Activated CD8-positive, alpha-beta memory T cell treated with anti-CD3 and anti-CD28 coated beads, Interleukin-2, amount 50 U/mL, for 24 hours (primary cell): ENCODE data around the gene PRKAG2.

ENCODE experiments used
- DNase-seq: peaks from one replicate; pipeline ENCODE4 v3.0.0-alpha.2; 2020; ENCODE audit errors: extremely low read depth

PRKAG2 gene

DNA sequence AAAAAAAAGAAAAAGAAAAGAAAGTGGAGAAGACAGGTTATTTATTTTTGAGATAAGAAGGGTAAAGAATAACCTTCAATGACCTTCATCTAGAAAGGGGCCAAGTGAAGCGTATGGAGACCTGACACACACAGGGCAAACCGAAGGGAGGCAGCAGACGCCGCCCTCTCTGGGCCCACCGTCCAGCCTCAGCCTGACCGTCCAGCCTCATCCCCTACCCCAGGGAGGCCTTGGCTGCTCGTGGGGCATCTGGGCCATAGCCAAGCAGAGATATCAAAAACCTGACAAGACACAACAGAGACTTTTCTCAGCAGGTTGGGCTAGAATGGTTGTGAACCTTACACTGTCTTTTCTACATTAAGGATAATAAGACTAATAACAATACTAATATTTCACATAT lies 10.9 kb downstream of the PRKAG2 start:
- DNase-seq: no peak

DNA sequence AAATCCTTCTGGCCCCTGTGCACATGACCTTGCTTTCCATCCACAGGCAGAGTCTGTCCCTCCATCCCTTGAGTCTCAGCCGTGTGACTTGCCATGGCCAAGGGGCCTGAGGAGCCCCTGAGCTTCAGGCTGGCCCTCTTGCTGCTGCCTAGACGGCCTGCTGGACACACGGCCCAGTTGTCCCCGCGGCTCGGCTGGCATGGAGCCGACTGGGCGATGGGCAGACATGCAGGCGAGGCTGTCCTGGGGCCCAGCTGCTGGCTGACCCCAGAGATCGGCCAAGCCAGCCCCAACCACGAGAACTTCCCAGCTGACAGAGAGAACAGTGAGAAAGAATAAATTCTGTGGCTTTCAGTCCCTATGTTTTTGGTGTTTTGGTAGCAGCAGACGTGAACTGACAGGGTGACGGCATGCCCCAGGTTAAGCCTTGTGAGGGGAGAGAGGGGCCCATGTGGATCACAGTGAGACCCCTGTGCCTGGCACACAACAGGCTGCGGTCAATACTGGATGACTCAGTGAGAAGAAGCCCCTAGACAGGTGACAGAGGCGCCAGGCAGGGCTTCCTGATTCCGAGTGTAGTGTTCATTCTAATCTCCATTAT lies 11.7 kb downstream of the PRKAG2 start:
- no peak for DNase-seq

DNA sequence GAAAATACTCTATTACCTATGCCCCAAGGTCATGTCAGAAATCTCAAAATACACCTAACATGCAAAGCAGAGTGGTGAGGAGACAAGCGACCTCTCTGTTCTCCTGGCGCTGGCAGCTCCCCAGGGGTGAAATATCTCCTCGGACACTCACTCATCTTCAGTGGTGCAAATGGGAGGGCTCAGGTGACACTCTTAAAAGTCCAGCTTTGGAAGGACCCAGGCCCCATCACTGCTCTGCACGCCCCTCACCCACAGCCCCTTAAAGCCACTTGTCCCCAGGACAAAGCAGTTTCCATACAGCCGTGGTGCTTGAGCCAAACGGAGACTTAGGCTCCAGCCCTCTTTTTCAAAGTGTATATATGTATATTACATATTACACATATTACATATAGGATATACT lies 12.4 kb downstream of the PRKAG2 start:
- DNase-seq: no peak

DNA sequence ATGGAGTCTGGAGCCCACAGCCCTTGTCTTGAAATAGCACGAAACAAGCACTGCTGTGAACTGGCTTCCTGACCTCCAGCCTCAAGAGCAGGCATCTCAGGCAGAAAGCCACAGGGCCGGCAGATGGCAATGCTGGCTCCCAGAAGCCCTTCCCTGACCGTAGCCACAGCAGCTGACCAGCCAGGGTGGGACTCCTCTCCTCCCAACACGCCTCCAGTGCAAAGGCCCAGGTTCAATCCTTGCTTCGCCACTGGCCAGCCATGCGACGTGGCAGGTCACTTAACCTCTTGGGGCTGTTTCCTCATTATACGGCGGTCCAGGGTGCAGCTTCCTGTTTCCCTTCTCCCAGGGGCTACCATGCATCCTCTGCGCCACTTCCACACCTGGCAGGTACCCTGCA lies 12.8 kb downstream of the PRKAG2 start:
- DNase-seq: no peak

DNA sequence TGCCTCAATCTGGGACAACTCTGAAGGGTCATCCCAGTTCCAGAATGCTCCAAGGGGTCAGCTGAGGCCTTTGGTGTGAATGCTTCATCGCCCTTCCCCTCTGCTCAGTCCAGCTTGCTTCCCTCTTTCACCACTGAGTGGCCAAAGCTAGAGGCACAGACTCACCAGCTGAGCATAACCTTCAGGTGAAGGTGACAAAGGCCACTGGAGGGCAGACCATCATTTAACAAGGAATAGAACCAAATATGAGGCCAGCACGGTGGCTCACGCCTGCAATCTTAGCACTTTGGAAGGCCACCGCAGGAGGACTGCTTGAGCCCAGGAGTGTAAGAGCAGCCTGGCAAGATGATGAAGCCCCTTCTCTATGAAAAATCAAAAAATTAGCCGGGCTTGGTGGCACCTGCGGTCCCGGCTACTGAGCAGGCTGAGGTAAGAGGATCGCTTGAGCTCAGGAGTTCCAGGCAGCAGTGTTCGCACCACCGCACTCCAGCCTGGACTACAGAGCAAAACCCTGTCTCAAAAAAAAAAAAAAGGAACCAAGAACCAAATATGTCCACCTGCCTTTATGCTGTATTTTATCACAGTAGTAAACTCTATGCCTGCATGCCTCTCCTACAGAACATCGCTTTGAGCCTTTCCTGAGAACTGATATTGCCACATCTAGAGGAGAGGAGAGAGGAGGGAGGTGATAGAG lies 13.4 kb downstream of the PRKAG2 start:
- DNase-seq: no peak

DNA sequence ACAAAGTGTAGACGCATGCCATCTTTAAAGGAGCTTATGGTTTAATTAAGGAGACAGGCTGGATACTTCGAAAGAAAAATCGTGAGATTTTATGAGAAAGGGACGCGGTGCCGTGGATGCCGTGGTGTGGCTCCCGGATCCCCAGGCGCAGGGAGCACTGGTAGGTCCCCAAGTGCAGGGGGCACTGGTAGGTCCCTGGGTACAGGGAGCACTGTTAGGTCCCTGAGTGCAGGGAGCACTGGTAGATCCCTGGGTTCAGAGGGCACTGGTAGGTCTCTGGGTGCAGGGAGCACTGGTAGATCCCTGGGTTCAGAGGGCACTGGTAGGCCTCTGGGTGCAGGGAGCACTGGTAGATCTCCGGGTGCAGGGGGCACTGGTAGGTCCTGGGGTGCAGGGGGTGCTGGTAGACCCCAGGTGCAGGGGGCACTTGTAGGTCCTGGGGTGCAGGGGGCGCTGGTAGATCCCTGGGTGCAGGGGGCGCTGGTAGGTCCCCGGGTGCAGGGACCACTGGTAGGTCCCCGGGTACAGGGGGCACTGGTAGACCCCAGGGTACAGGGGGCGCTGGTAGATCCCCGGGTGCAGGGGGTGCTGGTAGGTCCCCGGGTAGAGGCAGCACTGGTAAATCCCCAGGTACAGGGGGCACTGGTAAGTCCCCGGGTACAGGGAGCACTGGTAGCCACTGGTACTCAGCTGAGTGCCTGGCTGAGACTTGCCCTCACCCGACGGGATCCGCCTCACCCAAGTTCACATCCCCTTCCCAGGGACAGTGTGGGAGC lies 14.1 kb downstream of the PRKAG2 start:
- DNase-seq: no peak

DNA sequence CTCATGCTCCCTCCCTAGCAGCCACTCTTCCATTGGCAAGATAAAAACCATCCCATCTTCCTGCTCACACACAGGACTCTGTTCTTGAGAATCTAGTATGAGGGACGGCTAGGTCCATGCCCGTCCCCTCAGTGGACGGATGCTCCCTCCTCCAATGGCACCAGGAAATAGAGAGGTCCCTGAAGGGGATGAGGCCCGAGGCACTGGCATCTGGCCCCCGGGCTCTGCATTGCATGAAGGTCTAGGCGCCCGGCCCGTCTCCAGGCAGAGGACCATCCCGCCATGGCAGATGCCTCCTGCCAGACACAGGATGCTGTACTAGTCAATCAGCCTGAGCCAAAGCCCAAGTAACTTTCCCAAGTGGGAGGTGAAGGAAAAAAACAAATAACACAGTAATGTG lies 15.0 kb downstream of the PRKAG2 start:
- no peak for DNase-seq

DNA sequence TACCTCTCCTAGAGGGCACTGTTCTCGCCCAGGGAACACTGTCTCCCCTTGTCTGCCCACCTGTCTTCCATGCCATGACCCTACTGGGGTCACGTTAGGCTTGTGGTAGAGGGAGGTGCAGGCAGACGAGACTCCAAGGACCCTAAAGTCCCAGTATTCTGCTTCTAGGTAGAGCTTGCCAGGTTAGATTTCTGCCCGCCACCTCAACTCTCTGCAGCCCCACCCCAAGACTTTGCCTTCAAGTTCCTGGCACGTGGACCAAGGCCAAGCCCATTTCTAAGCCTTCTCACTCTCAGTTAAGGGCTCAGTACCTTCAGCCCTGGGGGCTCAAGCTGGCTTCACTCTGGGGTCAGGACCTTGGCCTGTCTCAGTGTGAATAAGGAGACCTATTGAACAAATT lies 16.1 kb downstream of the PRKAG2 start:
- DNase-seq: no peak

DNA sequence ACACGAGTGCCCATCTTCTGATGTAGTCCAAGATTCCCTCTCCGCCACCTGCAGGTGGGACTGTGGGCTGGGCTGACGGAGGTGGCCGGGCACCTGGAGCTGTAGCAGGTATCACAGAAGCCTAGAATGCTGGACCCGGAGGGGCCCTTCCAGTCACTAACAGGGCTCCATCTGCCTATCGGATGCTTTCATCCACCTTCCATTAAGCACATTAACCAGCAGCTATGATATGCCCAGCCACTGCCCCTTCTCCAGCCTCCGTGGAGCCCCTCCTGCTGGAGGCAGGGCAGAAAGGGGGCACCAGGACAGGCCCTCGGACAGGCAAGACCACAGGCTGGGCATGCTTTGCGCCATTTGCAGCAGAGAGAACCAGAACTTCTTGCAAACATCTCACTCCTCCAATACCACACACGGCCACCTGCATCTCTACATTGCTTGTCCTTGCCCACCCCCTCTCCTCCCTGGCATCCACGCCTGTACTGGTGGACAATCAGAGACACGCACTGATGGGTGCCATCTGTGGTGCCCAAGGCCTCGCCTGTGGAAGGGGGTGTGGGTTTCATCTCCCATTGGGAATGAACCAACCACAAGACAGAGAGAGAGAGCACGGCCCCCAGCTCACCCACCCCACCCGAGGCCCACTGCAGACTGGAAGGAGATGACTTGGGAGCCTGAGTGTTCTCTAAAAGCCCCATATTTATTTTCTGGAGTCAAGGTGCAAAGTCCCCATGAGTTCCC lies 16.8 kb downstream of the PRKAG2 start:
- DNase-seq: no peak

DNA sequence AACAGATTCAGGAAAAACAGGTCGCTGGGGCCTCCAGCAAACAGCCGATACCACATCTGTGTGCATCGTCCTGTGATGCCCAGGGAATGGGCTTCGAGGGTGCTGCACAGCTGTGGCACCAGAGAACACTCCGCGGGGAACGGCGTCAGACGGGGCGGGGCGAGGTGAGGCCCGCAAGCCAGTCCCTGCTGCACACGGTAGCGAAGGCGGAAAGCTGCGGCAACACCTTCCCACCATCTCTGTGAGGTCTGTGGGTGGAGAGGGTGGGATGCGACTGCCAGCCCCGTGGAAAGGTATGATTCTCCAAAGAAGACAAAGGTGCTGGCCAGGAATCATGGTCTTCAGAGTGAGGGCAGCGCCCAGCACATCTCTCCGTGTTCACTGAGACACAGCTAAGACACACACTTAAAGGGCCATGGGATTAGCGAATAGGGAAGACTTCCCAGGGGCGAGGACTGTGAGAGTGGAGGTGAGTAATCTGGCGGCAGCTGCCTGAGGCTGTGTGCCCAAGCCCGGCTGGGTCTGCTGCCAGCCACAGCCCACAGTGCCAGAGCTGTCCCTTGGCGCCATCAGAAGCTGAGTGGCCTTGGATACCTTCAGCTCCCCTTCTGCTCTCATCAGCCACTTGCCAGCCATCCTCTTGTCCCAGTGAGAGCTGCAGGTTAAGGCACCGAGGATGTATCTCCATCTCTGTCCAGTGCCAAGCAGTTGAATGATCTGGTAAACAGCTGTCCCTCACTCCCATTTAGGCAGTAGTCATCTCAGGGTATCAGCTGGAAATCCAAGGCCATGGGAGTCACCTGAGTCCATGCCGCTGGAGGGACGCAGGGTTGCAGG lies 17.6 kb downstream of the PRKAG2 start:
- no peak for DNase-seq

DNA sequence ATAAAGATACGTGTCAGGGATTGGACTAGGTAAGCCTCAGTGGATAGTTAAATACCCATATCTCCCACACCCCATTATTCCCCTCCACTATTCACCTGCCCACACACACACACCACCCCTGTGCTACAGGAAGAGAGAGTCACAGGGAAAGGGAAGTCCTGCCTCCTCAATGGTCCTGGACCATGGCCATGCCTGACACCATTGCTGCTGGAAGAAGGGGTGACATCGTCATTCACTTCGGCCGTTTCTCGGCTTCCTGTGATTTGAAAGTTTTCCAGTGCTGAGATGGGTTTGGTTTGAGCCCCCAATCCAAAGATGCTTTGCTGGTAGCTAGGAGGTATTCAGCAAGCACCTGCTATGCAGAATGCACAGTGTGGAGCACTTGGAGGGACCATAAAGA lies 18.5 kb downstream of the PRKAG2 start:
- DNase-seq: no peak

DNA sequence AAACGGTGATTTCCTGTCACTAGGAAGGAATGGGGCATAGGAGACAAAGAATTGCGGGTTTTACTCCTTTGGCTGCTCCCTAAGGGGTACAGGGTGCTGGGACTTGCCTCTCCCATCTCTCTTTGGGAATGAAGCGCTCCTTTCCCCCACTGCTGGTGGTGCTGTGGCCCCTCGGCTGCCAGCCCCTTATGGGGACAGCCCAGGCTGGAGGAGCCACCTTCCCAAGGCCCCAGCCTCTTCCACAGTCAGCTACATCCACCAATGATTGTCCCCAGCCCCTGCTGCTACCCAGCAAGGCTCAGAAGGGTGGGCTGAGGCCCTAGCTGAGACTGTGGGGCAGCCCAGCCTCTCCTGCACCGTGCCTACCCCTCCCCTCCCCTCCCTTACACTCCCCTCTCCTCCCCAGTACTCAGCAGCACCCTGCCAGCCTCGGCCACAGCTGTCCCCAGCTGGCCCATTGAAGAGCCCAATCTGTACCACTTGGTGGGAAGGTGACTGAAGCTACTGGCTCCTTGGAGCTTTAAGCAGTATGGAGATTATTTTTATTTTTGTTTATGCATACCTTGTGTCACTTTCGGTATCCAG lies 19.0 kb downstream of the PRKAG2 start:
- no peak for DNase-seq

DNA sequence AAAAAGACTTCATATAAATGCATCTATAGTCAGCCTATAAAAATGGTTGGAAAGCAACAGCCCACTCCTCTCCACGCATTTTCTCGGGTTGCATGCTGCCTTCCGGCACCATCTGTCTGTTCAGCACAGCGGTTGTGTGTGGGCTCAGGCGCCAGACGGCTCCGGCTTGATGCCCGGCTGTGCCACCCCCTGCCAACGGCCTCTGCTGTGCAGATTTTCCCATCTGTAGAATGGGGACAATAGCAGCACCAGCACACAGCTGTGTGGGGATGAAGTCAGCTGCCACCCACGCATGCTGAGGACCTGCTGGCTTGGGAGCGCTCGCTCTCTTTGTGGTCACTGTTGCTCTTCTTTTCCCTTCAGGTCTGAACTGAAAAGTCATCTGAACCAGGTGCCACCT lies 19.5 kb downstream of the PRKAG2 start:
- DNase-seq: no peak

DNA sequence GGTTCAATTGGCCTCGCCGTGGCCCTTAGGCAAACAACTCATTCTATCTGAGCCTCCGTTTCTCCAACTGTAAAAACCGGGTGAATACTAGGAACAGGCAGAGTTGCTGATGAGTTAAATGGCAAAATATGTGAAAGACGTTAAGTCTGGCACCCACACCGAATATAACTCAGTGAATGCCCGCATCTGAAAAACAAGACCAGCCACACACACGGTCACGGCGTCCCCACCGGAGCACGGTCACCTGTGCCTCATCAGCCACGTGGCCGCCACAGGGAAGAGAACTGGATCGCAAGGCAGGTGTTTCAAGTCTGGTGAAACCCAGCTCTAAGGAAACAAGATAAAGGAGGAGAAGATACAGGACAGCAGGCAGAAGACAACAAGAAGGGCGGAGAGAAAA lies 20.4 kb downstream of the PRKAG2 start:
- no peak for DNase-seq

DNA sequence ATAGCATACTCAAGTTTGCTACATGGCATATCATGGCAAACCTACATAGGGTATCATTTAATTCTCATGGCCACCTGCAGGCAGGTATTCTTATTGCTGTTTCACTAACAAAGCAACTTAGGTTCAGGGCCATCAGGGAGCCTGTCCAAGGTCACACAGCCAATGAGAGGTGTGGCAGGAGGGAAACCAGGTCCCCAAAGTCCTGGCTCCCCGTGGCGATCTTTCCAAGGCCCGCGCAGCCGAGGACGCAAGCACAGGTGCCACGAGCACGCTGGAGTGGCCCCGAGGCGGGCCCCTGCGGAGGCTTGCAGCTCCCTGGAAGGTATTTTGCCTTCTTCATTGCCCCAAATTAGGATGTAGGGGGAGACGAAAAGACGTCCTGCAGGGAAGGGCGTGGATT lies 20.8 kb downstream of the PRKAG2 start:
- no peak for DNase-seq

DNA sequence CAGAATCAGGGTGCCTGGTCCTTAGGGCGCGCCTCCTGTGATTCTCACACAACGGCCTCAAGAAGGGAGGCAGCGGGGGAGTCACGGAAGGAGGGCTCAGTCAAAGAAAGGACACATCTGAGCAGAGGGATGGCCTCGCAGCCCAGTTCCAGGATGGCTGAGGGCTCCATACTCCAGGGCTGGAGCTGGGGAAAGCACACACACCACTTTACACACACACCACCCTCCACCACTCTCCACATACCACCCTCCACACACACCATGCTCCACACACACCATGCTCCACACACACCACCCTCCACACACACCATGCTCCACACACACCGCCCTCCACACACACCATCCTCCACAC lies 22.2 kb downstream of the PRKAG2 start:
- no peak for DNase-seq

DNA sequence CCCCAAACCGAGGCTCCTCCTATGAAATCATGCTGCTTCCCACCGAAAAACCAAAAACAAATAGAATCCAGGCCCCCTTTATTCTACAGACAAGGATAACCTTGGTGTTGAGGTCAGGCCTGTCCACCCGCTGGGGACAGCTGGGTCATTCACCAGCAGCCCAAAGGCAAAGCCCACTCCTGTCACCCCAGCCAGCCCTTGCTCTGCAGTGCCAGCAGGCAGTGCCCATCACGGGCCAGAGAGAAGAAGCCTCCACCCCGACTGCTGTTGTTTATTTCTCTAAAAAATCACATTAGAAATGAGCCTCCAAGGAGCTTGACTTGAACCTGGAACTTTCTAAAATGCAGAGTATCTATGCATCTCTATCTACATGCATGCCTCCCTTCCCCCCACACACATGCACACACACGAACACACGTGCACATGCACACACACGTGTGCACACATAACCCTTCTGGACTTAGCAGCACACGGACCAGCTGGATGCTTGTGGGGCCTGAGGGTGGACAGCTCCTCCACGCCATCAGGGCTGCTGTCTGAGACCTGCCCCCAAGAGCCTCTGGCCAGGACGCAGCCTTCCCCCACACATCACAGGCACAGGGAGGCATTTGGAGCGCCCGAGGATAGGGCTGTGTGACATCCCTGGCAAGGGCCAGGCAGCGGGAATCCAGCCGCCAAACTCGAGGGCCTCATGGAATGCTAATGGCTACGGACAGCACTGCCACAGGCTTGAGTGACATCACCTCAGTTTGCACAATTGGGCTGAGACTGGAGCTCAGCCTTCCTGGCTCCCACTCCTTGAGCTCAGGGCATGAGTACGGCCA lies 22.8 kb downstream of the PRKAG2 start:
- no peak for DNase-seq

DNA sequence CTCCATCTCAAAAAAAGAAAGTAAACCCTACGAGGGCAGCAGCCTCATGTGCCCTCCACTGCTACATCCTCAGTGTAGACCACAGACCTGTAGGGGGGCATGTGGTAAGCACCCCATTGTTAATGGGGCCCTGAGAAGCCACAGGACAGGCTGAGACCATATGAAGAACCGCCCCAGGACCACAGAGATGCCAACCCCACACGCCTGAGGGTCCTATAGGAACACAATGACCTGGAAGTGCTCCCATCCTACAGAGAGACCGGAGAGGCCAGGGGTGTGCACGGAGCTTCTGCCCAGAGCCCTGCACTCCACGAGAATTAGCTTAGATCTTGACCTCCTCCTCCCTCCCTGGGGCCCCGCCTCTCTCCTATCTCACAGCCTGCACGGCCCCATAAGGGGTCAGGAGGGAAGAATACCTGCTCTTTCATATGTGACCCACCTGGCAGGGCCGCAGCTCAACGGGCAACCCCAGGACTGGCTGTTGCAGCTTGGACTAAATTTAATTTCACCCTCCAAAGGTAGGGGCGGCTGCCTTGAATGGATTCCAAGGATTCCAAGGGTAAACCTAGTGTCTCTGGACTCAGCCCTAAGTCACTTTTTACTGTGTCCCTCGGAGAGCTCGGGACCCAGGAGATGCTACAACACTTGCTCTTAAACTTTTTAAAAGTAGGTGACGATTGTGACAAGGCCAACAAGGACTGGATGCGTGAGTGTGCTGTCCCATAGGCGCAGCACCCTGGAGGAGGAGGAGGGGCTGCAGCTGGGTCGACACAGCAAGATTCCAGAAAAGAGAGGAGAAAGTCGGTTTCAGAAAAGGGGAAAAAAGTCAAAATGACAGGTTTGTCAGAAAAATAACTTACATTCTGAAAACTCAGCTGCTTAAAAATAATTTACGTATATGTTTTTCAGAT lies 24.2 kb downstream of the PRKAG2 start:
- DNase-seq: no peak

DNA sequence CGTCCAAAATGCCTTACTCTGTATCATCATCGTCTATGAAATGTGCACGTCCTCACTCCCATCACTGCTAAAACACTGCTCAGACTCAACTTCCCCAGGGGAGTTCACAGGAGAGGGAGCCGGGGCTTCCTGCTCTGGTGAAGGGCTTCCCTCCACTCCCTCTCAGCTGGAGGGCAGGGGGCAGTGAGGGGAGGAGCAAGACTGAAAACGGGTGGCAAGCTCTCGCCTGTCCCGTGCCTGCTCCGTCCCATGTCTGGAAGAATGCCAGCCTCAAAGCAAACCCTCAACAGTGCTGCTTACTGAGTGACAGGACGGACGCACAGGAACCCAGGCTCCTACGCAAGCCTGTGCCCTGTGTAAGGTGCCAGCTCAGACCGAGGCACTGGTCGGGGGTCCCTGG lies 25.1 kb downstream of the PRKAG2 start:
- DNase-seq: no peak
